ENCODE results near the gene KRTAP4-2. TPM values are rescaled to one million over a fixed set of nuclear protein-coding genes. Genes with fewer than 3 reads are reported as not detected.
"Not testable (repeated sequence)": the region's sequence is repeated elsewhere in the genome, so short reads cannot be mapped to it uniquely, and the experiment has no call there.

The KRTAP4-2 gene
- total RNA-seq, 1 donor from 2014 or later, result not detected

GRCh38 chr17:41171886-41172285 is 6.1 kb downstream of the KRTAP4-2 start:
- Histone ChIP-seq H3K9me3 (no peaks in the 10 kb centered on the region), H3K36me3 (no peaks in the 10 kb centered on the region), H3K27me3 (no peaks in the 10 kb centered on the region), H3K4me1 (no peaks in the 10 kb centered on the region), H3K4me3 (no peak overlapping the region), H3K27ac (no peak overlapping the region)
- no peak for DNase-seq
- intact Hi-C loops (cut with DNase I), result no loop called here
- ATAC-seq, result no peak
- TF ChIP-seq CTCF (IDR thresholded peaks at IDR 0.05), result no peak

DNA sequence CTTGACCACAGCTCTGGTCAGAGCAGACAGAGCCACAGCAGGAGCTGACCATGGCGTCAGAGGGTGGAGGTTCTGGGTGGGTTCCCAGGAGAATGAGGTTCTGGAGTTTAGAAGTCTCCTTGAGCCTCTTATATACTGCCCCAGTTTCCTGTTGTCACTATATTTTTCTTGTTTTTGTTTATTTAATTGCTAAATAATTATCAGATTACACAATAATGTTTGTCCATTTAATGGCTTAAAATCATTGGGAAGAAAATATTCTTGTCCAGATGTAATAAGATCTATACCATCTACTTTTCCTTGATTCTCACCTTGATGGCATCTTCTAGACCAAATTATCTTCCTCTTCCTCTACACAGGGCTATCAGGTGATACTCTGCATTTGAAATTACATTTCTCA is 9.9 kb downstream of the KRTAP4-2 start, which contains the start of gene KRTAP4-3:
Gene KRTAP4-3 (minus strand): TSS at position 101 of the 400 bp plus-strand sequence. CDS start 49 bp downstream, at position 52.
- H3K4me1 ChIP-seq, result no peaks in the 10 kb centered on the region
- no peak within 1 kb of the TSS for H3K4me3 ChIP-seq
- ATAC-seq (no peak), DNase-seq (no peak)
- H3K27me3 ChIP-seq, result no peaks in the 10 kb centered on the region
- H3K36me3 ChIP-seq, result no peaks in the 10 kb centered on the region
- no peak for TF ChIP-seq CTCF (IDR thresholded peaks at IDR 0.05)
- H3K27ac ChIP-seq, result no peak within 1 kb of the TSS
- no peaks in the 10 kb centered on the region for H3K9me3 ChIP-seq
- intact Hi-C loops (cut with DNase I), result no loop called here

GRCh38 chr17:41167561-41167960 is 10.5 kb downstream of the KRTAP4-2 start:
- no peaks in the 10 kb centered on the region for H3K4me1 ChIP-seq

DNA sequence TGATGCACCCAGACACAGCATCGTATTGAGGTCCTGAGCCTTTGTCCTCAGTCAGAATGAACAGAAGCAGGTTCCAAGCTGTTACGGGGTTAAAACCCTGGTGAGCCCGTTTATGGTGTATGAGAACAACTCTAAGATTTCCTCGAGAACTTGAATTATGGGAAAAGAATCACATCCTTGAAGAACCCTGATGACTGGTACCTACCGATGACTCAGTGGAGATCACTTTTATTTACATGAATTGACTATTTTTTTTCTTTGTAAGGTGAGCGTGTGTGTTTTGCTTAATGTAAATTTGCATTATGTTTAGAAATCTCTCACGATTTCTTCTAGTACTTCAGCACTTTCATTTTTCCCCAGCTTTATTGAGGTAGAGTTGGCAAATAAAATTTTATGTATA is 14.2 kb downstream of the KRTAP4-2 start:
- no peak for TF ChIP-seq CTCF (IDR thresholded peaks at IDR 0.05)
- Histone ChIP-seq H3K9me3 (no peaks in the 10 kb centered on the region), H3K27me3 (no peaks in the 10 kb centered on the region), H3K36me3 (no peaks in the 10 kb centered on the region), H3K4me1 (no peaks in the 10 kb centered on the region), H3K27ac (no peak overlapping the region), H3K4me3 (no peak overlapping the region)
- intact Hi-C loops (cut with DNase I), result no loop called here
- no peak for DNase-seq
- no peak for ATAC-seq

More at GRCh38 chr17:41167561-41167960, 10.5 kb downstream of the KRTAP4-2 start:
- ATAC-seq (no peak), DNase-seq (no peak)
- H3K27me3 ChIP-seq, result no peaks in the 10 kb centered on the region
- no peak overlapping the region for H3K27ac ChIP-seq
- no peaks in the 10 kb centered on the region for H3K9me3 ChIP-seq
- H3K36me3 ChIP-seq, result no peaks in the 10 kb centered on the region
- H3K4me3 ChIP-seq, result no peak overlapping the region
- intact Hi-C loops (cut with DNase I), result no loop called here
- TF ChIP-seq CTCF (IDR thresholded peaks at IDR 0.05), result no peak

- ATAC-seq, result no peak
- Histone ChIP-seq H3K27me3 (peaks cover 7% of the 10 kb centered on the region), H3K36me3 (no peaks in the 10 kb centered on the region), H3K27ac (no peak within 1 kb of the TSS), H3K4me3 (no peak within 1 kb of the TSS), H3K4me1 (no peaks in the 10 kb centered on the region), H3K9me3 (no peaks in the 10 kb centered on the region)
- no peak for TF ChIP-seq CTCF (IDR thresholded peaks at IDR 0.05)
- intact Hi-C loops (cut with DNase I), result no loop called here
- DNase-seq, result no peak
Observed at GRCh38 chr17:41160648-41161047, 17.4 kb downstream of the KRTAP4-2 start, which contains the start of gene KRTAP4-4. Gene KRTAP4-4, minus strand, starts transcription at chr17:41160748. Its CDS starts 57 bp downstream, at chr17:41160691.

DNA sequence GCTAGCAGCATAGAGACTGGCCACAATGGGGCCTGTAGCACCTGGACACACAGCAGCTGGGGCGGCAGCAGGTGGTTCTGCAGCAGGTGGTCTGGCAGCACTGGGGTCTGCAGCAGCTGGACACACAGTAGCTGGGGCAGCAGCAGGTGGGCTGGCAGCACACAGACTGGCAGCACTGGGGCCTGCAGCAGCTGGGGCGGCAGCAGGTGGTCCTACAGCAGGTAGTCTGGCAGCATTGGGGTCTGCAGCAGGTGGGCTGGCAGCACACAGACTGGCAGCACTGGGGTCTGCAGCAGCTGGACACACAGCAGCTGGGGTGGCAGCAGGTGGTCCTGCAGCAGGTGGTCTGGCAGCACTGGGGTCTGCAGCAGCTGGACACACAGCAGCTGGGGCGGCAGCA is 17.8 kb downstream of the KRTAP4-2 start:
- ATAC-seq; H3K4me3 ChIP-seq; H3K9me3 ChIP-seq; H3K4me1 ChIP-seq; H3K36me3 ChIP-seq; H3K27me3 ChIP-seq; DNase-seq; intact Hi-C loops (cut with DNase I); H3K27ac ChIP-seq: not testable (repeated sequence)

Measured in upper lobe of right lung (tissue), 1 donor.